NCI-H187 (cell line): ENCODE results near the gene SEMG1.

Source experiments
- DNase-seq, 2 experiments: peaks; one replicate each; lab custom pipeline; 2025; lab: John Stamatoyannopoulos, UW

Gene SEMG1, protein sequence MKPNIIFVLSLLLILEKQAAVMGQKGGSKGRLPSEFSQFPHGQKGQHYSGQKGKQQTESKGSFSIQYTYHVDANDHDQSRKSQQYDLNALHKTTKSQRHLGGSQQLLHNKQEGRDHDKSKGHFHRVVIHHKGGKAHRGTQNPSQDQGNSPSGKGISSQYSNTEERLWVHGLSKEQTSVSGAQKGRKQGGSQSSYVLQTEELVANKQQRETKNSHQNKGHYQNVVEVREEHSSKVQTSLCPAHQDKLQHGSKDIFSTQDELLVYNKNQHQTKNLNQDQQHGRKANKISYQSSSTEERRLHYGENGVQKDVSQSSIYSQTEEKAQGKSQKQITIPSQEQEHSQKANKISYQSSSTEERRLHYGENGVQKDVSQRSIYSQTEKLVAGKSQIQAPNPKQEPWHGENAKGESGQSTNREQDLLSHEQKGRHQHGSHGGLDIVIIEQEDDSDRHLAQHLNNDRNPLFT

DNA sequence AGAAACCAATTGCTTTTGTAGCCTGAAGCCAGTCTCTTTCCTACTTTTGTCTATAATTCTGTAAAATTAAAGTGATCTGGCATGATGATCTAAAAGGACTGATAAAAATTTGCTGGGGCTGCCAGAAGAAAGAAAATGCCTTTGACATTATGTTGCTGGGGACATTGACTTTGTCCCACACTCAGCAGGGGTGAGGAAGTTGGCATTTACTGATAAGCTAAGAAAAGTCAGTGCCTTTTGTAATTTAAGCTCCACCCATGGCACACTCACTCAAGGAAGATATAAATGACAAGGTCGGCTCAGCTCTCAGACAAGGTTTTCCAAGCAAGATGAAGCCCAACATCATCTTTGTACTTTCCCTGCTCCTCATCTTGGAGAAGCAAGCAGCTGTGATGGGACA is at the start of gene SEMG1:
SEMG1 (plus strand) TSS at position 309 of the 400 bp plus-strand sequence; CDS start at position 330, 21 bp downstream.
- no peak for DNase-seq

DNA sequence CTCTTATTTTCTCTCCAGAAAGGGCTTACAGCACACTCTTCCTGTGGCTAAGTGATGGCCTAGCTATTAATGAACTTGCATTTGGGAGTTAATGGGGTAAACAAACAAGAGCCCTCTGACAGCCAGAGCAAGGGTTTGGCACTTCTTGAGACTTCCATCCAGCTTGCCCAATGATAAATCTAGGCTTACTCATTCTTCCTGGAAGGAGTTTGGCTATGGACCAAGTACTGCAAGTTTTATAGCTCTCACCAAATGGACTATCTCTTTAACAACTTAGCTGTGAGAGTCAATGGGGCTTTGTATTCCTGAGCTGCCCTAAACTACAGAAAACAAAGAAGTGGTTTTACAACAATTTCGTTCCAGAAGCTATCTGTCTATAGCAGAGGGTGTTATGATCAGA is 48.9 kb upstream of the SEMG1 start:
- DNase-seq, result no peak

DNA sequence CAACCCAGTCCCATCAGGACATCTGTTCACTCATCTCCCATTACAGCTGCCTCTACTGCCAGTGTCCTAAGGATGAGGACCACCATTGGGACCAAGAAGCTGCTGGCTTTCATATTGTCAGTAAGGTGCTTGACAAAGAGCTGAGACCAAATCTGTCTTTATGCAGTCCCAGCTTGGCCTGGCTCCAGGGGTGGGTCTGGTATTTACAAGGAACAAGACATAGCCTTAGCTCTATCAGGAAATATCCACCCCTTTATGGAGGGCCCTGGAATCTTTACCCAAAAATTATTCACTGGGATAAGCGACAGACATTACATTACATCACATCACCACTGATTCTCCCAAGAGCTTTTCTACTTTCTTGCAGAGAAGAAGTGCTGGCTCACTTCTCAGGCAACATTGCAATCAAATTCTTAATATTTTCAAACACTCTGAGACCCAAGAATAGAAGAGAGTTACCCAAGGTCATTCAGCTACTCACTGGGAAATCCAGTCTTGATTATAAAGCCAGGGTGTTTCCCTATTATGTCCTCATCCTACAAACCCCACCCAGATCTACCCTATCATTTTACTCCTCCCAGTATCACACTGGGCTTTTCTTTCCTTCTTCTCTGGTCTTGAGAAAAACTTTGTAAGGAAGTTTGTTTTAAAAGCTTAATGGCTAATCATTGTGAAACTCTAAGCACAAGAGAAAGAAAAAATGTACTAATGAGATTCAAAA is 43.6 kb upstream of the SEMG1 start:
- DNase-seq, result no peak

DNA sequence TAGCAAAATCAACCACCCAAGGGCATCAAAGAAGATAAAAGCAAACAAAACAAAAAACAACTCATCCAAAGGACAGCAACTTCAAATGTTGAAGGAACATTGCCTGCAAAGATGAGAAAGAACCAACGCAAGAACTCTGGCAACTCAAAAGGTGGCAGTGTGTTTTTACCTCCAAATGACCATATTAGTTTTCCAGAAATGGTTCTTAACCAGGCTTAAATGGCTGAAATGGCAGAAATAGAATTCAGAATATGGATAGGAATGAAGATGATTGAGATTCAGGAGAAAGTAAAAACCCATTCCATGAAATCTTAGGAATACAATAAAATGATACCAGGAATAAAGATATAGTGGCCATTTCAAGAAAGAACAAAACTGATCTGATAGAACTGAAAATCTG is 41.9 kb upstream of the SEMG1 start:
- no peak for DNase-seq

DNA sequence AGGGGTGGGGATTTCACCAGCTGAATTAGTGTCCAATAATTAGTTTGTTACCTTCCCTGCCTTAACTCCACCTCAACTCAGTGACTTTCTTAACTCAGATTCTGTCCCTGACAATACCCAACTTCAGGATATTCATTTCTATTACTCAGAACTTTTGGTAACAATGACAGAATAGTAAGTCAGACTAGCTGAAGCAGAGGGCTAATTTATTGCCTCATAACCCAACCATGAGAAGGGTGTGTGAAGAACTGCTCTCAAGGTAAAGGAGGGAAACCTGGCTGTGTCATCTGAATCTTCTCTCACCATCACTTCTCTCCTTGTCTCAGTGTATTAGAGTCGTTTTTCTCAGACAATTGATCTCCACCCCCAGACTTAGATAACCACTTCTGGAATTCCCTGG is 33.3 kb upstream of the SEMG1 start:
- no peak for DNase-seq

DNA sequence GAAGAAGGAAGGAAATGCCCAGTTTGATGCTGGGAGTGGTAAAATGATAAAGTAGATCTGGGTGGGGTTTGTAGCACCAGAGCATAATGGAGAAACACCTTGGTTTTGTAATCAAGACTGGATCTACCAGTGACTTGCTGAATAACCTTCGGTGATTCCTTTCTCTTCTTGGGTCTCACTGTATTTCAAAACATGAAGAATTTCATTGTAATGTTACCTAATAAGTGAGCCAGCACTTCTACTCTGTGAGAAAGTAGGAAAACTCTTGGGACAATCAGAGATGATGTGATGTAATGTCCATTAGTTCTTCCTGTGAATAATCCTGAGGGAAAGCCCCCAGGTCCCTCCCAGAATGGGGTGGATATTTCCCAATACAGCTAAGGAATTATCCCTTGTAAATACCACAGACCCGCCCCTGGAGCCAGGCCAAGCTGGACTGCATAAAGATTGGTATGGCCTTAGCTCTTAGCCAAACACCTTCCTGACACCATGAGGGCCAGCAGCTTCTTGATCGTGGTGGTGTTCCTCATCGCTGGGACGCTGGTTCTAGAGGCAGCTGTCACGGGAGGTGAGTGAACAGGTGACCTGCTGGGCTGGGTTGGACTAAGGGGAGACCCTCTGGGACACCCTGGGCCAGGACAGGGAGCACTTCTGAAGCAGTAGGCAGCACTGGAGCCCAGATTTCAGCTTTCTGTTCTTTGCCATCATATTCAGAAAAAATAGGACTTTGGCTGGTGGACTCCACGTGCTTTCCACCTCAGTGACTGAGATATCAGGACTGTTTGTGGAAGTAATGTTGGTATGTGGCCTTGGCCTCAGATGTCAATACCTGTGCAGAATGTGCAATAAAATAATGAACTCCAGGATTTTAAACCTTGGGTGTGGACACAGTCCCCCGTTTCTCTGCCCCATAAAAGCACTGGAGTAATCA is 32.1 kb upstream of the SEMG1 start, which contains the start of gene PI3:
PI3 (plus strand) TSS at position 469 of the 931 bp plus-strand sequence; CDS start at position 490, 21 bp downstream.
- DNase-seq, result no peak

DNA sequence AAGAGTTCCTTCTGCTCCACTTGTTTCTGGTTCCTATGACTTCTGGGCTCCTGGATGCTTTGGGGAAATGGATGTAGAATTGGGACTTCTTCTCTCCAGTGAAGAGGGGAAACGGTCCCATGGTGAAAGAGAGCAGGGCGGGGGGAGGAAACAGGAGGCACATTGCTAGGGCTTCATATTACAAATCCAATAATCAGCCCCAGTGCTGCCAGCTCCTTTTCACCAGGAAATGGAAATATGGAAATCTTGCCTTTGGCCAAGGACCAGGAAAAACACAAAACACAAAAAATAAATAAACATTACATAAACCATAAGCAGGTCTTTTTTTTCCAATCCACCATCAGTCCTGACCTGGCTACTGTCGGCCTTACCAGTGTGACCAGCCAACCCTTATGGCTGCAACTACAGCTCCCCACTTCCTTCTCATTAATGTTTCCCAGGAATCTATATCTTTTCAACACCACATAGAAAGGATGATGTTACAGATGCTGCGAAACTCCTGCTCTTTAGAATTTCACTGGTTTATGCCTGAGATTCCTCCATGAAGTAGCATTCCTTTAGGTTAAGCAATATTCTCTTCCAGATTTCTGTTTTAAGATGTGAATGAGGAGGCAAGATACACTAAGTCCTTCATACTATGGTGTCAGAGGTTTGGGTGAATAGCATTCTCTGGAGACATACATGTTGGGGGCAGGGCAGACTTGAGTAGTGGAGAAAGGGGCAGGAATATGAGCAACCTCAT is 30.1 kb upstream of the SEMG1 start:
- no peak for DNase-seq

DNA sequence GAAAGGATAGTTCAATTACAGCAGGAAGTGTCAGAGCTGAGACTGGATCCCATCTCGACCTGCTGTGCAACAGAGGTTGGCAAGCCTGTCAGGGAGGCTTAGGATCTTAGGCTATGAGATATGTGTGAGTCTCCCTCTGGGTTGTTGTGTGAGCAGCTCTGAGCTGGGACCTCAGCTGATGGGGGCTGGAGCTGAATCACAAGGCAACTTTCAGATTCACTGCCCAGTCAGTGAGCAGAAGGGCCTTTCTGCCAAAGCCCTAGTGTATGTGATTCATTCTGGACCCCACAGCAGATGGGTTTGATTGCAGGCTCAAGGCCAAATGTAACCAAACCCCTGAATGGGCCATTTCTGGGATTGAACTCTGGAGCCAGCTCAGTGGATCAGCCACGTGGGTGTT is 27.7 kb upstream of the SEMG1 start:
- DNase-seq, result no peak

DNA sequence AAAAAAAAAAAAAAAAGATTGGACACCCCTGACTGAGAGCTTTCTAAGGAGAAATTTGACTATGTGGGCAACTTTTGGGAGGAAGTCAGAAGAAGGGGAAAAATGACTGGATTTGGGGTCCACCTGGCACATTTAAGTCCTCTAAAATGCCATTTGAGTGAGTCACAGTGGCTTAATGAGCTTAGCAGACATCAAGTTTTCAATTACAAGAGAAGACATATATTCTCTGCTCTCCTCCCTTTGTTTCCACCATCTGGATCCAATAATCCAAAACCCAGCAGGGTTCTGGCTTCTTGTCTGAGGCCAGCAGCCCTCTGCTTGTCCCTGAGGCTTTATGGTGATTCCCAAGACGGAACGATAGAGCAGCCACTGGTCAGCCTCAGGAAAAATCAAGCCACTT is 25.2 kb upstream of the SEMG1 start:
- DNase-seq, result no peak

DNA sequence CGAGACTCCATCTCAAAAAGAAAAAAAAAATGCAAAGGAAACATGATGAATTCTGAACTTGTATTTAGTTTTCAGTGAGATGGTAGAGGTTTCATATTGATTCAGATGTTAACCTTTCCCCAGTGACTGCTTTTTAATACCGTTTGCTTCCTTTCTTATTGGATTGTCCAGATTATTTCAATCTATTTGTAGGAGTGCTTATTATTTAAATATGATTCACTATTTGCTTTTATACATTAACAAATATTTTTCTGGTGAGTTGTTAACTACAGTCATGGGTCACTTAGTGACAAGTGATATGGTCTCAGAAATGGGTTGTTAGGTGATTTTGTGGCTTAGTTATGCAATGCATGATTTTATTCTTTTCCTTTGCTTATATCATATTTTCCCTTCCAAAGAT is 23.7 kb upstream of the SEMG1 start:
- DNase-seq, result no peak

DNA sequence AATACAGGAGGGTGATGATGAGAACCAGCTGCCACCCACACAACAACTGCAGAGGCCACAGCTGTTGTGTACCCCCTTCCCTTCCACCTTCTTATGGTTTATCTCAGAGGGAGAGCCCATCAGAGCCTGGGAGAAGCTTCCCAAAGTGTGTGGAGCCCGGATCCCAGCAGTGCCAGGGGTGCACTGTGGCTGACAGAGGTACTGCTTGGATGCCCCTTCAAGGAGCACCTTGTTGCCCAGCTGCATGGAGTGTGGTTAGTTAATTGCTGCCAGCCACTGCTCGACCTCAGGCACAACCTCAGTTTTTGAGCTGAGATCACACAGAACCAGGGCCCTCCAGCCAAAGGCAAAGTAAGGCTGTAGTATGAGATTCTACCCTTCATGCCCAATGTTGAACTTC is 19.1 kb upstream of the SEMG1 start:
- no peak for DNase-seq

DNA sequence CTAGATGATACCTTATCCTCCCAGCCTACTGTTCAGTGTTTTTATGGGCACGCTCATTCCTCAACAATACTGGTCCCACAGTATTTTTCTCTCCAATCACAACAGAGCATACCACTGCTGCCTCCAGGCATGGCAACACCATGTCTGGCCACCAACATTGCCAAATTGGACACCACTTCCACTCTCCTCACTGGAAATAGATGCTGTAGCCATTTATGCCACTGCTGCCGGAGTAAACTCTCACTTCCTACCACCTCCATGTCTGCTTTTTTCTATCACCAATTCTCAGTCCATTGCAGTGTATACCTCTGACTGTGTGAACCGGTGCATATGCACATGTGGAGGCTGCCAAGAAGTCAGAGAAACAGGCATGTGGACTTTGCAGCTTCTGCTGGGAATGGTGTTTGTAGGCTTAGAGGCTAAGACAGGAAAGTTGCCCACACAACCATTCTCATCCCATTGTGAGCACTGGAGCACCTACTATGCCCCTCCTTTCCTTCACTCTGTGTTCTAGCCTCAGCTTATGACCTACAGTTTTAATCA is 17.7 kb upstream of the SEMG1 start:
- DNase-seq, result no peak

DNA sequence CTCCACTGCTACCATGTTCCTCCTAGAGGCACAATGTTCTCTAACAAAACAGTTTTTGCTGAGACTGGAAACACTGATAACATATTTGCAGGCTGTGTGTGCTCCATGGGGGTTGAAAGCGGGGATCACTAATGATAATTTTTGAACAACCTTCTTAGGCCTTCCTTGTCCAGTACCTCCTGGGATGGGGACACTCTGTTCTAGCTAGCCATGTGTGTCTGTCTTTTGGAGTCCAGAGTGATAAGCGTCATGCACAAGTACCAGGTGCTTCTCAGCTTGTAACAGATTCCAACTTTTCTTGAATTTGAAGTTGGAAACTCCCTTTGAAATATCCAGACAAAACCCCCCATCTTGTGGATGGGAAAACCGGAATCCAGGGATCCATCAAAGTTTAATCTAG is 17.0 kb upstream of the SEMG1 start:
- DNase-seq, result no peak

DNA sequence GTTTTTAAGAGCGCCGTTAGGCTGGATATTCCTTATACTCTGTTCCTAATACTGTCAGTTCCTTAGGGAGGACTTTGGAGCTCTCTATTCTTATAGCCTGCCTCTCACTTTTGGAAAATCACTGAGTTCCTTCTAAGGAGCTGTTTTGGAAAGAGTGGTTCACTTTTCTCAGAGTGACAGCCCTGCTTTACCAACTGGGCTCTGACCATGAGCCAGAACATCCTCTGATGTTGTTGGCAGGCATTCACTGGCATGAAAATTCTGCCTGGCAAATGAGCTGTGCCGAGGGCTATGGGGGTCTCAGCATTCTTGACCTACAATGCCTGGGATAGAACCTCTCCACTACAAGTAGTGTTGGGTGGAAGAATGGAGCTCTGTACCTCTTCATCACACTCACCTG is 14.9 kb upstream of the SEMG1 start:
- DNase-seq, result no peak

DNA sequence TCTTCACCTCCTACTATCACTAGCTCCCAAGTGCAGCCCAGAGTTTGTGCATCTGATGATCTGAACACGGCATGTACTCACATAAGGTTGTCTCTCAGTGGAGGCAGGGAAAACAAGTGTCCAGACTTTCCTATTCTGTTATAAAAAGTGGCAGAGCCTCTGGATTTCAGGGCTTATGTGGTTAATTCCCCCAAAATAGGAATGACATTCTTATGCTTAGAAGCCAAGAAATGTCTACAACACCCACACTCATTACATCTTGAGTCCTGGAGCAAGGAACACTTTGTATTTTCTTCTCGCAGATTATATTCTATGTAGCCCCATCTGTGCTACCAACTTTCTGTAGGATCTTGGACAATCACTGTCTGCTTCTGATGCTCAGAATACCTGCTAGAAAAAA is 13.5 kb upstream of the SEMG1 start:
- no peak for DNase-seq

DNA sequence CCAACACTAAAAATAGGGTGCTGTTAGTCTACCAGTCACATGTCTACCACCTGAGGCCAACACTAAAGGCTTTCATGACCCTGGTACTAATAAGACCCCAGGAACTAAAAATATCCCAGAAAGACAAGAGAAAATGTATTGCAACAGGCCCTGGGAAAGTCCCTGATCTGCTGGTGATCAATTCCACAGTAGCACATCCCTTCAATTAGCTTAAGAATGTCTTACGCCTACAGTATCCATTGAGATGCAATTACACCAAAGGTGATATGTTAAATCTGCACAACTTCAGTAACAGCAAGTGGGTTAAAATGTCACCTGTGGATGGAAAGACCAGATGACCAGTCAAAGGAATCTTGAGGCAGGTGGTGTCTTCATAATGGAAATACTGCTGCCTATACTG is 3.1 kb downstream of the SEMG1 start:
- DNase-seq, result no peak

DNA sequence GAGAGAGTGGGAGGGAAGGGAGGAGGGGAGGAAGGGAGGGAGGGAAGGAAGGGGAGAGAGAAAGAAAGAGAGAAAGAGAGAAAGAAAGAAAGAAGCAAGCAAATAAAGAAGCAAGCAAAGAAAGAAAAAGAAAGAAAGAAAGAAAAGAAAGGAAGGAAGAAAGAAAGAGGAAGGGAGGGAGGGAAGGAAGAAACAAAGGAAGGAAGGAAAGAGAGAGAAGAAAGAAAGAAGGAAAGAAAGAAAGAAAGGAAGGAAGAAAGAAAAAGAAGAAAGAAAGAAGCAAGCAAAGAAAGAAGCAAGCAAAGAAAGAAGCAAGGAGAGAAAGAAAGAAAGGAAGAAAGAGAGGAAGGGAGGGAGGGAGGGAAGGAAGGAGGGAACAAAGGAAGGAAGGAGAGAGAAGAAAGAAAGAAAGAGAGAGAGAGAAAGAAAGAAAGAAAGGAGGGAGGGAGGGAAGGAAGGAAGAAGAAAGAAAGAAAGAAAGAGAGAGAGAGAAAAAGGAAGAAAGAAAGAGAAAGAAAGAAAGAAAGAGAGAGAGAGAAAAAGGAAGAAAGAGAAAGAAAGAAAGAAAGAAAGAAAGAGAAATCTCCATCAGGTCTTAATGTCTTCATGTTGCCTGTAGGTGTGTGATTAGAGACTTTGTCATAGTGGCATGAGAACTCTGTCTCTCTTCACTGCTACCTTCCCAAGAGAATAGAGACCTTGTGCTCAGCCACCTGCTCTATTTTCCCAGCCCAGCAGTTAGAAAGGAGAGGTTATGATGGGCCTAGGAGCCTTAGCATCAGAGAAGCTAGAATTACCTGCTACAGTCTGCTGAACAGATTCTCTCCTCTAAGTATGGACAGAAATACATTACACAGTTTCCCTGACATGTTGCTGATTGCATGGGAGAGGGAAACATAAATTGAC is 5.0 kb downstream of the SEMG1 start:
- DNase-seq, result no peak

DNA sequence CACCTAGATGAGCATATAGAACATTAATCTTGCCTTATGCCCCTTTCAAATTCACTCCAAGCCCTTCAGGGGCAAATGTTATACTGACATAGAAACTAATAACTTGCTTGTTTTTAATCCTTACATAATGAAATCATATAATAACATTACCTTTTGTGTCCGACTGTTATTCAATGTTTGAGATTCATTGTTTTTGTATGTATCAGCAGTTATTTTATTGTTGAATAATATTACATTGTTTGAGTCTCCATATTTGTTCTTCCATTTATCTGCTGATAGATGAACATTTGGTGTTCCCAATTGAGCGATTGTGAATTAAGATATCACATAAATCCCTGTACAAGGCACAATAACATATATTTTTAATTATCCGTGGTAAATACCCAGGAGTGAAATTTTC is 6.0 kb downstream of the SEMG1 start:
- no peak for DNase-seq

DNA sequence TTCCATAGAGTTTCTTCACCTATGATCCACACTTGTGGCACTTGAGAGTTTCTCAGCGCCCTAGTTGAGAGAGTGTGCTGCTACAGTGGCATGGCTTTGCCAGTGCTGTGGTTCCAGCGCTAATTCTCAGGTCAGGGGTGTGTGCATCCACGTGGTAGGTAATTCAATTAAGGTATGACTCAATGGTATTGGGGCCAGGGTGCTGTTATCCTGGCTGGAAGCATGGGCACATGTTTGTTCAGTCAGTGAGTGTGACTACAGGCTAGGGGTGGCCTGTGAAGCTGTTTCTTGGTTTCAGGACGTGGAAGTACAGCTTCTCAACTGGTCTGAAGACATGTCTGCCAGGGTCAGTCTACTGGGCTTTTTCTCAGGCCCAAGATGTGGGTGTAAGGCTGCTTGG is 11.3 kb downstream of the SEMG1 start:
- DNase-seq, result no peak

DNA sequence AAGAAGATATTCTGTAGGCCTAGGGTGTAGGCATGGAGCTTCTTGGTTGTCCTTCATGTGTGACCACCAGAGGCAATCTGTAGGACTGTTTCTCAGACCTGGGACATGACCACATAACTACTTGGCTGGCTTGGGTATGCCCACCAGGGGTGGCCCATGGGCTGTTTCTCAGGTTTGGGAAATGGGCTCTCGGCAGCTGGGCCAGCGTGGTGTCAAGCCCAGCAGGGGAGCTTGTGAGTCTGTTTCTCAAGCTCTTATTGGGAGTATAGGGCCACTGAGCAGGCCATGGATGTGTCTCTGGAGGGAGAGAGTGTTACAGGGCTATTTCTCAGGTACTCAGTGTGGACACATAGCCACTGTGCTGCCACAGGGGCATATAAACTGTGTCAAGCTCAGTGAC is 11.8 kb downstream of the SEMG1 start:
- no peak for DNase-seq
